Loucy (cell line): ENCODE measurements around the gene SLBP.

ENCODE experiments used
- H2AFZ ChIP-seq: fragments of 200-600 bp; sonication (generic); 2 replicates; pipeline ENCODE4 v1.6.0; 2016; ENCODE audit warnings: antibody characterized with exemption, mild to moderate bottlenecking, low read length, moderate library complexity
- H3F3A ChIP-seq: fragments of 200-600 bp; 2 replicates; pipeline ENCODE4 v1.6.0; 2016; ENCODE audit warnings: antibody characterized with exemption, low read depth, mild to moderate bottlenecking
- H3K27me3 ChIP-seq: fragments of 200-600 bp; sonication (generic); 2 replicates; pipeline ENCODE4 v1.6.1; 2014; ENCODE audit warnings: low read length, mild to moderate bottlenecking; ENCODE audit not compliant: insufficient read depth, poor library complexity, severe bottlenecking
- H3K36me3 ChIP-seq: fragments of 200-600 bp; sonication (generic); 2 replicates; pipeline ENCODE4 v1.6.1; 2016; ENCODE audit warnings: low read length; ENCODE audit not compliant: insufficient read depth
- H3K4me1 ChIP-seq: fragments of 200-600 bp; sonication (generic); 2 replicates; pipeline ENCODE4 v1.5.1; 2014; ENCODE audit warnings: low read length, mild to moderate bottlenecking; ENCODE audit not compliant: insufficient read depth, poor library complexity, severe bottlenecking
- H3K4me2 ChIP-seq: fragments of 200-600 bp; sonication (generic); 2 replicates; pipeline ENCODE4 v1.6.0; 2014; ENCODE audit warnings: antibody characterized with exemption, low read length, low read depth, mild to moderate bottlenecking; ENCODE audit not compliant: poor library complexity, severe bottlenecking
- H3K4me3 ChIP-seq: fragments of 200-600 bp; sonication (generic); 2 replicates; pipeline ENCODE4 v1.5.1; 2014; ENCODE audit warnings: low read length, mild to moderate bottlenecking, mixed read lengths; ENCODE audit not compliant: poor library complexity, severe bottlenecking
- H3K79me2 ChIP-seq: fragments of 200-600 bp; sonication (generic); 2 replicates; pipeline ENCODE4 v1.6.1; 2014; ENCODE audit warnings: low read length; ENCODE audit not compliant: insufficient read depth
- H3K9ac ChIP-seq: fragments of 200-600 bp; sonication (generic); 2 replicates; pipeline ENCODE4 v1.6.0; 2014; ENCODE audit warnings: mild to moderate bottlenecking, low read depth, low read length, moderate library complexity; ENCODE audit not compliant: poor library complexity, severe bottlenecking
- H3K9me2 ChIP-seq: fragments of 200-600 bp; sonication (generic); replicated peaks from 2 replicates; pipeline ENCODE4 v1.6.1; 2016; ENCODE audit warnings: low read depth, low read length, mixed read lengths
- H3K9me3 ChIP-seq: fragments of 200-600 bp; sonication (generic); 2 replicates; pipeline ENCODE4 v1.6.1; 2014; ENCODE audit warnings: mild to moderate bottlenecking, antibody characterized with exemption, low read length, low read depth; ENCODE audit not compliant: insufficient read depth
- H4K20me1 ChIP-seq: fragments of 200-600 bp; sonication (generic); 2 replicates; pipeline ENCODE4 v1.6.0; 2014; ENCODE audit warnings: antibody characterized with exemption, low read length, mild to moderate bottlenecking; ENCODE audit not compliant: insufficient read depth, poor library complexity, severe bottlenecking
- EZH2phosphoT487 ChIP-seq: fragments of 200-600 bp; IDR thresholded peaks from 2 replicates; pipeline ENCODE4 v1.6.1; 2018; ENCODE audit warnings: antibody characterized with exemption, mild to moderate bottlenecking, moderate library complexity, borderline replicate concordance
- TF ChIP-seq, protein P1 (sequence below): fragments of 200-600 bp; sonication (generic); conservative IDR thresholded peaks from 2 replicates; pipeline ENCODE4 v1.5.1; 2014; ENCODE audit warnings: mild to moderate bottlenecking, antibody characterized with exemption, low read length

The SLBP gene

DNA sequence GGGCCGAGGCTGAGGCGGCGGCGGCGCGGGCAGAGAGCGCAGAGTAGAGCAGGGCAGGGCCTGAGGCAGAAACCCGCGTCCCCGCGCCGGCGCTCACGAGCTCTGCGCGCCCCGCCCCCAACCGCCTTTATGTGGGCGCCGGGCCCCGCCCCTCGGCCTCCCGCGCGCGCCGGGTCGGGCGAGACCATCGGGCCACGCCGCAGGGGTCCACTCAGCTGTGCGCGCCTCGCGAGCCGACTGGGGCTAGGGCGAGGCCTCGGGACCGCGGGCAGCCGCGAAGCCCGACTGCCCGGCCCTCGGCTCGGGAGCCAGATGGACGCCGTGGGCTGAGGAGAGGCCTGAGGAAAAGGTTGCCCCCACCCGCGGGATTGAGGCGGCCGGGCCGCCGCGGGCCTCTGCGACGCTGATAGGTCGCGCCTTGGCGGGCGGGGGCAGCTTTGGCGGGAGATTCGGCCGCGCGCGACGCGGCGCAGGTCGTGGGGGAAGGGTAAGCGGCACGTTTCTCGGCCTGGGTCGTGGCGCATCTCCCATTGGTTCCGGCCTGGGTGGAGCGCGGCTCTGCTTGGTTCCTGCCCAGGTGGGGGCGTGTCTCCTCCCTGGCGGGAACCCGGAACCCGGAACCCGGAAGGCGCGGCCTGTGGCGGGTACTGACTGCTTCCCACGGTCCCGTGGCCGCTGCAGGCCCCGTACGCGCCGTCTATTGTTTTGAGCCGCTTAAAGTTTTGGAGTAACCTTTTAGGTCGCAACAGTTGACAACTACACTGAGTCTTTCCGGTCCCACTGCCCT lies at the start of gene SLBP:
Gene SLBP (minus strand): TSS at position 104 of the 787 bp plus-strand sequence. CDS start 131 bp downstream, outside the sequence.
- peaks cover 92% of the 10 kb centered on the region for H3K79me2 ChIP-seq
- no peaks in the 10 kb centered on the region for H3K9me3 ChIP-seq
- peak within 1 kb of the TSS; percentile 81 for H3K4me2 ChIP-seq
- peaks cover 49% of the 10 kb centered on the region for H3K4me1 ChIP-seq
- H3K9ac ChIP-seq, result peak within 1 kb of the TSS; percentile 91
- no peaks in the 10 kb centered on the region for H3K27me3 ChIP-seq
- no peaks in the 10 kb centered on the region for H3K9me2 ChIP-seq
- peaks cover 74% of the 10 kb centered on the region for H4K20me1 ChIP-seq
- no peaks in the 10 kb centered on the region for H3F3A ChIP-seq
- H2AFZ ChIP-seq, result peak within 1 kb of the TSS; percentile 87
- TF ChIP-seq, protein P1, sequence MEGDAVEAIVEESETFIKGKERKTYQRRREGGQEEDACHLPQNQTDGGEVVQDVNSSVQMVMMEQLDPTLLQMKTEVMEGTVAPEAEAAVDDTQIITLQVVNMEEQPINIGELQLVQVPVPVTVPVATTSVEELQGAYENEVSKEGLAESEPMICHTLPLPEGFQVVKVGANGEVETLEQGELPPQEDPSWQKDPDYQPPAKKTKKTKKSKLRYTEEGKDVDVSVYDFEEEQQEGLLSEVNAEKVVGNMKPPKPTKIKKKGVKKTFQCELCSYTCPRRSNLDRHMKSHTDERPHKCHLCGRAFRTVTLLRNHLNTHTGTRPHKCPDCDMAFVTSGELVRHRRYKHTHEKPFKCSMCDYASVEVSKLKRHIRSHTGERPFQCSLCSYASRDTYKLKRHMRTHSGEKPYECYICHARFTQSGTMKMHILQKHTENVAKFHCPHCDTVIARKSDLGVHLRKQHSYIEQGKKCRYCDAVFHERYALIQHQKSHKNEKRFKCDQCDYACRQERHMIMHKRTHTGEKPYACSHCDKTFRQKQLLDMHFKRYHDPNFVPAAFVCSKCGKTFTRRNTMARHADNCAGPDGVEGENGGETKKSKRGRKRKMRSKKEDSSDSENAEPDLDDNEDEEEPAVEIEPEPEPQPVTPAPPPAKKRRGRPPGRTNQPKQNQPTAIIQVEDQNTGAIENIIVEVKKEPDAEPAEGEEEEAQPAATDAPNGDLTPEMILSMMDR, result no peak
- TF ChIP-seq EZH2phosphoT487, result no peak
- H3K4me3 ChIP-seq, result peak within 1 kb of the TSS; percentile 95
- H3K36me3 ChIP-seq, result no peaks in the 10 kb centered on the region

DNA sequence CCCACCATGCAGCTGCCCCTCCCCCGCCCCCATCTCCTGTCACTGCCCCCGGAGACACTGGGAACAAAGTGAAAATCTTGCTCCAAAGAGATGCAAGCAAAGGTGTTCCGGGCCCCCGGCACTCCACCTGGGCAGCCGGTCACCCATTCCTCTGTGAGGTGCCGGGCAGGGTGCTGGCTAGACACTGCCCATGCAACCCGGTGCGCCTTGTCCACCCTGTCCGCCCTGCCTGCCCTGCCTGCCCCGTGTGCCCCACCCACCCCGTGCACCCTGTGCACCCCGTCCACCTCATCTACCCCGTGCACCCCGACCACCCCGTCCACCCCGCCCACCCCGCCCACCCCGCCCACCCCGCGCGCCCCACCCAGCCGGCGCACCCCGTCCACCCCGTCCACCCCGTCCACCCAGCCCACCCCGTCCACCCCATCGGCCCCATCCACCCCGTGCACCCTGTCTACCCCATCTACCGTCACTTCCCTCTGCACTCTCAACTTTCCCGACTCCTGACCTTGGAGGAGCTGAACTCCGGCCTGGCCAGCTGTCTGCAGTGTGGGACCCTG lies 49.1 kb upstream of the SLBP start:
- no peaks in the 10 kb centered on the region for H3K9me2 ChIP-seq
- H3K36me3 ChIP-seq, result no peaks in the 10 kb centered on the region
- no peak overlapping the region for H2AFZ ChIP-seq
- no peak overlapping the region for H3K4me2 ChIP-seq
- no peaks in the 10 kb centered on the region for H3K4me1 ChIP-seq
- no peak overlapping the region for H3K4me3 ChIP-seq
- no peaks in the 10 kb centered on the region for H3K27me3 ChIP-seq
- H4K20me1 ChIP-seq, result no peaks in the 10 kb centered on the region
- H3F3A ChIP-seq, result no peaks in the 10 kb centered on the region
- TF ChIP-seq, protein P1, result no peak
- TF ChIP-seq EZH2phosphoT487, result no peak
- H3K9me3 ChIP-seq, result no peaks in the 10 kb centered on the region
- H3K9ac ChIP-seq, result no peak overlapping the region
- no peaks in the 10 kb centered on the region for H3K79me2 ChIP-seq

DNA sequence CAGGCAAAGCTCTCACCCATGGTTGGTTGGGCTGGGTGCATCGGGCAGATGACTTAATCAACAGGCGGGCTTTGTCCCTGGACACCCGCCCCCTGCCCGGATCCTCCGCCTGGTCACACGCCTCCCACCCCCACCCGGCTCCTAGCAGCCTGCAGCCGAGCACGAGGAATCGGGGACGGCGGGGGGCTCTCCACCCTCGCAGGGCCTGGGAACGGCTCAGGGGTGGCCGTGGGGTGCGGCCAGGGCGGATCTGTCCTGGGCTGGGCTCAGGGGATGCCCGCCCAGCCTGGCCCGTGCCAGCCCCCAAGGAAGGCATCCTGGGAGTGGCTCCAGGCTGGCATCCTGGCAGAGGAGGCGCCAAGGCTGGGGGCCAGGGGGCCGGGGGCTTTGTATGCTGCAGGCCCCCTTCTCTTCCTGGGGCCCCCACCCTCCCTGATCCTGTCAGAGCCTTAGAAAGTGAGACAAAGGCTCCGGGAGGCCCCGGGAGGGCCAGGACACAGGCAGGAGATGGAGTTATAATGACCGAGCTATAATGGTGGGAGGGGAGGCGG lies 48.5 kb upstream of the SLBP start:
- no peaks in the 10 kb centered on the region for H4K20me1 ChIP-seq
- H3K4me1 ChIP-seq, result no peaks in the 10 kb centered on the region
- H3K9ac ChIP-seq, result no peak overlapping the region
- TF ChIP-seq, protein P1, result no peak
- TF ChIP-seq EZH2phosphoT487, result no peak
- no peaks in the 10 kb centered on the region for H3F3A ChIP-seq
- H3K9me3 ChIP-seq, result no peaks in the 10 kb centered on the region
- H3K9me2 ChIP-seq, result no peaks in the 10 kb centered on the region
- H3K4me3 ChIP-seq, result no peak overlapping the region
- no peaks in the 10 kb centered on the region for H3K27me3 ChIP-seq
- no peak overlapping the region for H2AFZ ChIP-seq
- H3K79me2 ChIP-seq, result no peaks in the 10 kb centered on the region
- H3K4me2 ChIP-seq, result no peak overlapping the region
- H3K36me3 ChIP-seq, result no peaks in the 10 kb centered on the region
